DND-41 (cell line): ENCODE measurements around the gene CCT2.

Experiments
- EZH2 ChIP-seq: IDR thresholded peaks from 3 replicates; pipeline ENCODE4 v1.6.1; 2012; ENCODE audit warnings: borderline replicate concordance, low read depth, mild to moderate bottlenecking, moderate library complexity, low read length, inconsistent platforms; ENCODE audit not compliant: severe bottlenecking
- TF ChIP-seq, protein P1 (sequence below): IDR thresholded peaks from 2 replicates; pipeline ENCODE4 v1.5.1; 2012; ENCODE audit warnings: borderline replicate concordance, low read length, moderate library complexity, mild to moderate bottlenecking; ENCODE audit not compliant: poor library complexity, severe bottlenecking; ENCODE audit errors: extremely low read depth

DNA sequence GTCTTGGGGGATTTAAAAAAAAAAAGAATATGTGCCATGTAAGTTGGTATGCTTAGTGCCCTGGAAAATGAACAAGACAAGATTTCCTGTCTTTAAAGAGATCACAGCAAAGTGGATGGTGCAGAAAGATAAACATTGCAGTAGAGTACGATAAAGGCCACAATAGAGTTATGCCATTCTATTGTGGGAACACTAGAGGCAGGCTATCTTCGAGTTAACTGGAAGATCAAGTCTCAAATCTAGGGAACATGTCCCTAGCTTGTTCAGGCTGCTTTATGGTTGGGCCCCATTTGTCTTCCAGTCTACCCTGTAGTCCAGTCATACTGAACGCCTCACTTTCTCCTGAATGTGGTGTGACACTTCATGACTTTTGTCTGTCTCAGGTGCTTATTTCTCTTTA is 18.7 kb upstream of the CCT2 start:
- TF ChIP-seq, protein P1, sequence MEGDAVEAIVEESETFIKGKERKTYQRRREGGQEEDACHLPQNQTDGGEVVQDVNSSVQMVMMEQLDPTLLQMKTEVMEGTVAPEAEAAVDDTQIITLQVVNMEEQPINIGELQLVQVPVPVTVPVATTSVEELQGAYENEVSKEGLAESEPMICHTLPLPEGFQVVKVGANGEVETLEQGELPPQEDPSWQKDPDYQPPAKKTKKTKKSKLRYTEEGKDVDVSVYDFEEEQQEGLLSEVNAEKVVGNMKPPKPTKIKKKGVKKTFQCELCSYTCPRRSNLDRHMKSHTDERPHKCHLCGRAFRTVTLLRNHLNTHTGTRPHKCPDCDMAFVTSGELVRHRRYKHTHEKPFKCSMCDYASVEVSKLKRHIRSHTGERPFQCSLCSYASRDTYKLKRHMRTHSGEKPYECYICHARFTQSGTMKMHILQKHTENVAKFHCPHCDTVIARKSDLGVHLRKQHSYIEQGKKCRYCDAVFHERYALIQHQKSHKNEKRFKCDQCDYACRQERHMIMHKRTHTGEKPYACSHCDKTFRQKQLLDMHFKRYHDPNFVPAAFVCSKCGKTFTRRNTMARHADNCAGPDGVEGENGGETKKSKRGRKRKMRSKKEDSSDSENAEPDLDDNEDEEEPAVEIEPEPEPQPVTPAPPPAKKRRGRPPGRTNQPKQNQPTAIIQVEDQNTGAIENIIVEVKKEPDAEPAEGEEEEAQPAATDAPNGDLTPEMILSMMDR: peak; percentile 35
- no peak for TF ChIP-seq EZH2
